HG03442 (cell line): ENCODE measurements around the gene DPH3.

Experiments used
- ATAC-seq: cut with Tn5 transposase; IDR thresholded peaks from one replicate; pipeline ENCODE4 v1.9.1; 2021; ENCODE audit warnings: mild to moderate bottlenecking, moderate library complexity; ENCODE audit not compliant: unreplicated experiment

DPH3 gene

DNA sequence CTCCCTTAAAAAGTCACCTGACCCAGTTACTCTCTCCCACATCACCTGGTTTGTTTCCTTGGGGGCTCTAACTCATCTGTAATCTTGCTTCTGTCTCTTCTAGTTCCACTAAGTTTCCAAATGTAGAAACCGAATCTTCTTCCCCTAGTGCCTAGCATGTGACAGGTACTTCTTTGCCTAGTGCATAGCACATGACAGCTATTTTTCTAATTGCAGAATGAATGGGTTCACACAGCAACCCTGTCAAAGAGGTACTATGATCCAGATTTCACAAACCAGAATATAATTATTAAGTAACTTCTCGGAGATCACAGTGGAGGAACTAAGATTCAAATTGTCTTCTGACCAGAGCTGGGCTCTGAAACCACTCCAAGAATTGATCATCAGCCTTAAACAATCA lies 7.4 kb downstream of the DPH3 start:
- no peak for ATAC-seq

DNA sequence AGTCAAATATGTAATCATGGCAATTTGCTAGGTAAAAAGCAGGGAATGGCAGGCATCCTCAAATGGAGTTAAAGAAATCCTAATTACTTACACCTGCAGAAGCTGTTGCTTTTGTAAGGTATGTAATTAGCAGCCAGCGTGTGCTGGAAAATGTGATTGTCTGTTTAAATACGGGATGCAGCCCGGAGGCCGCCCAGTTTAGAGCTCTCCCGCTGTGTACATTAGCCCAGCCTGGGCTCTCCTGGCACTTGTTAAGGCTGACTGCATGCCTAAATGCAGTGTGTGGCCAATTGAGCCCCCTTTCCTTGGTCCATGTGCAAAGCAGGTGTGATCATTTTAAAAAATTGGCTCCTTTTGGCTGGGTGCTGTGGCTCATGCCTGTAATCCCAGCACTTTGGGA lies 9.0 kb downstream of the DPH3 start:
- no peak for ATAC-seq

DNA sequence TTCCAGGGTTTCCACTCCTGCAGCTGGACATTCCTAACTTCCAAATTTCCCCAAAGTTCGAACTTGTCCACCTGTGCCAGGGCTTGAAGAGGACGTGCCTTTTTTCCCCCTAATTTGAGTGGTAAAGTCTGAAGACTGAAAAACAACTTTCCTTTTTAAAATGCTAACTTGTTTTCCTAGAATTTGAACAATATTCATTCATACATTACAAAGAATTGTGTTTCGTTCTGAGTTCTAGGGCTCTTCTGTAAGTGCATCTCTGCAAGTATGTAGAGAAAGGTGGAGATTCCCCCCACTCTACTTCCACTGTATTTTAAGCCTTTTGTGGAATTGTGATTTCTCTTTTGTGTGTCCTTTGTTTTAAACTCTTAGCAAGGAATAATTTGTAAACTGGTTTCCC lies 9.4 kb downstream of the DPH3 start:
- no peak for ATAC-seq

DNA sequence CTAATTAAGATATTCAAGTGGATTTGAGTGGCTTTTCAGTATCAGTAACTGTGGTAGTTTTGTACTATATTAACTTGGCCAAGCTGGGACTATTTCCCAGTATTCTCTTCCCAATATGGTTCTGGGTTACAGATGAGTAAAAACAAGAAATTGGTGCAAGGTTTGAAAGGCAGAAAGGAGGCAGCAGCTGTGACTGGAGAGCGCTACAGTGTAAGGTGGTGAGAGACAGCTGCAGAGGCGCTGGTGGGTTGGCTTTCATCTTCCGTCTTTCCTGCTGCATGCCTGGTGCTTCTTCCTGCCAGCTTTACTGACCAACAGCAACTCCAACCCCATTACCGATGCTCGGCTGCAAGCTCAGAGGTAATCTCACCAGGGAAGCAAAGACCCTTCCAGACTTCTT lies 9.8 kb downstream of the DPH3 start:
- no peak for ATAC-seq

DNA sequence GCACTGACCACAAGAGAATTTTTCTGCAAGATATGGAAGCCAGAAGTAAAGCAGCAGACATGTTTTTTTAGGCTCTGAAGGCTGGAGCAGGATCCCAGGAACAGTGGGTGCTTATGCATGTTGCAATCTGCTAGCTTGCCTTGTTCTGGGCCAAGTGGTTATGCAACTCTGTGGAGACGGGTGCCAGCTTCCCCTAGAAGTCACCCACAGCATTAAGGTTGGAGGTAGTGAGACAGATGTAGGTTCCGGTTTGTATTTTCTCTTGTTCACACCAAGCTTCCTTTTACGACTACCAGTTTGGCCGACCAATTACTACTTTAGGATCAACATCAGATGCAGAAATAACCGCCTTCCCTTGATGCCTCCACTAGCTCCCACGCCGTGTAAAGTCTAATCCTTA lies 11.1 kb downstream of the DPH3 start:
- no peak for ATAC-seq

DNA sequence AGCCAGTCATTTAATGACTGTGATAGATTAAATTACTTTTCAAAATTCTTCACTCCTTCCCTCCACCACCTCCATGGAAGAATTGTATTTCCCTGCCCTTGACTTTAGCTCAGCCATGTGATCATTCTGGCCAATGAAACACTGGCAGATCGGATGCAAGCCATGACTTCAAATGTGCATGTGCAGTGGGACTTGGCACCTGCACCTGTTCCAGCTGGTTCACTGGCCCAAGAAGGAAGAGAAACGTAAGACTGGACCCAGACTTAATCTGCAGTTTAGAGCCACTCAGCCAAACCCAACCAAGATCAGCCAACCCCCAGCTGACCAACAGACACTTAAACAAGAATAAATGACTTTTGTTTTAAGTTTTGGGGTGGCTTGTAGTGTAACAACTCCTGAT lies 11.8 kb downstream of the DPH3 start:
- ATAC-seq, result no peak

DNA sequence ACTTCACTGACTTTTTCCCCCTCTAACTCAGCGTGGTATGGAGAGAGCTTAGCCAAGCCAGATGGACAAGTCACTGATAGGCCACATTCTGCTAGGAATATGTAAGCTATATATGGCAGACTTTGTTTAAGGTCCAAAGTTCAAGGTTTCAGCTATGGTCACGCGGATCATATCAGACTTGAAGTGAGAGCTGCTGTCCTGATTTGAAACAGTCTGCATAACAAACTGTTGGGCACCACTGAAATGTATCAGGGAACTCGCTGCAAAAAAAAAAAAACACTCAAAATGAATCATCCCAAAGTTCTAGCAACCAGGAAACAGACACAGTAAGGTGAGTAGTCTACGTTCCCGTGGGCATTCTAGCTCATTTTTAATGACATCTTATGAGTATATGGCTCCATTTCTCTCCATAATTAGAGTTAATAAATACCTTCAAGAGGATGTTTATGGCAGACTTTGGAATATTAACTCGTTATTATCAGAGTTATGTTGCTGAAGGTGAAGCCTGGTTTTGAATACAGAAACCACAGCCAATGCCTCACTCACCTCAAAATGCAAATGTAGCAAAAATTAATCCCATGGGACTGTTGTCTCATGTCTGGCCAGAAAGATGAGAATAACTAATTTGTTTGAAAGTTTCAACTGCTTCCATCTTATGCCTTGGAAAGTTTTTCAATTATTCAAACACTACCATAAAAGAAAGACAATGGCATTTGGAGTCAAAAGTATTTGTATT lies 12.3 kb downstream of the DPH3 start:
- peak; percentile 28 for ATAC-seq

DNA sequence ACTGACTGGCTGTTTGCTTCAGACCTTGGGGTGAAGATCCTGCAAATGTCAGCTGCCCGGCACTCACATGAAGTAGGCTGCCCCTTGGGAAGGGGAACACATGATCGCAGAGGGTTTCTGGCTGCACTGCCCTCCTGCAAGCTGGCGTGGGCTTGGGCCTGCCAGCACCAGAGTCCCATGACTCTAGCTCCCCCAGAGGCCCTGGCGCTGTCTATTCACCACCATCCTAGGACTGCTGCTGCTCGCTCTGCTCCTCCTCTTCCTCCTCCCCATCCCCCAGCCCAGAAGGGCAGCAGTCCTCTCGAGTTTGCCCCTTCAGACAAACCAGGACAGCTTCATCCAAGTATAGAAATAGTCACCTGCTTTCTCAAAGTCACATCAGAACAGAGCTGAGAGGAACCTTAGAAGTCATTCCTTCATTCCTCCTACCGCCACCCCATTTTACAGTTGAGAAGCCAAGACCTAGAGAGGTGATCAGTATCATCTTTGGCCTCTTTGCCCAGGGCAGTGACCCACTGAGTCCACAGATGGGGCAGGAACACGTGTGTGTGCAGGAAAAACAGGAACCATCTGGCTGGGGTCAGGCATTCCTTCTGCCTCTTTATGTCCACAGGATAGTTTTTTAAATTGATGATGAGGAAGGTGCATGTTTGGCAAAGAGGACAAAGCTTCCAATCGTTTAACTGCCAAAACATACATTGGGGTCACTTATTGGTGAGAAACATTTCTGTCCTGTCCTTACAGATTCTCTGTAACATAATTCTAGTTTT lies 13.2 kb downstream of the DPH3 start:
- ATAC-seq, result no peak

DNA sequence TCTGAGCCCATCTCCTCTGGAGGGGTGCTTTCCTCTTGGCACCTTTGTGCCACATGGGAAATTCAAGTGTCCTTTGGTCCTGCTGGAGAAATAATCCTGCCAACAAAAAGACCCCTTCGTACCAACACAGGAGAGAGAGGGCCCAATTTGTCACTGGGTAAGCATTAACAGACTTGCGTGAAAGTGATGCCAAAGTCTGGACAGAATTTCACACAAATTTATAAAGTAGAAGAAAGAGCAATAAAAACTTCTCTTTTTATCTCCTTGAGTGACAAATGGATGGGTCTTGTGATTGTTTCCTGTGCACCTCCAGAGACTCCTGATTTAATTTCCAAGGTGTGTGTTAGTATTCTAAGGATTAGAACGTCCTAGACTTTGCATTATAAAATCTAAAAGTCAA lies 14.9 kb downstream of the DPH3 start:
- no peak for ATAC-seq

DNA sequence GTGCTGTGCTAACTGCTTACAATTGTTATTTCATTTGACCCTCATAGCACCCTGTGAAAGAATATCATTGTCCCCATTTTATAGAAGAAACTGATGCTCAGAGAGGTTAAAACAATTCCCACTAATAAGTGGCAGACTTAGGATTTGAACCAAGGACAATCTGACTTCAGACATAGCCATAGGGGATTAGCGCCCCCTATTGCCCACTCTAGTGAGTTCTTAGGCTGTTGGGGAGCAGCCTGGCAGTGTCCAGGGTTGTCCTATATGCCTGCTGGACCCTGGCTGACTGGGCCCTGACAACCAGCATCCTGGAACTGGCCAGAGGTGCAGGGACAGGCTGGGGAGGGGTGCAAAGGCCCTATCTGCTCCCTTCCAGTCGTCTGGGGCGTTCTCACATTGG lies 15.4 kb downstream of the DPH3 start:
- no peak for ATAC-seq

DNA sequence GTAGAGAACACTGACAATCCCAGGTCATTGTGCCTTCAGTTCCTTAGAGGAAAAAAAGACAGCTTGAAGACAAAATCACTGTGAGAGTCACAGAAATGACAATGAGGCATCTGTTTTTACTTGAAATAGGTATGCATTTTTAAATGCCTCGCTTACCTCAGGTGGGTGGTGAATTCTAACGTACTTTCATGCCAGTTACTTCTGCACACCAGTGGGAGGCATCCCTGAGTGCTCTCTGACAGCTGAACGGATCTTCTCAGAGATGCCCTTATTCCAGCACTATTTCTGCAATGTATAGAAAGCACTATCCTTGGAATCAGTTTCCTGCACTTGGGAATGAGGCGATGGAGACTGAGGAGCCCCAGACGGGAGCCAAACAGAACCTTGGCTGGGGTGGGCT lies 16.2 kb downstream of the DPH3 start:
- ATAC-seq, result no peak

DNA sequence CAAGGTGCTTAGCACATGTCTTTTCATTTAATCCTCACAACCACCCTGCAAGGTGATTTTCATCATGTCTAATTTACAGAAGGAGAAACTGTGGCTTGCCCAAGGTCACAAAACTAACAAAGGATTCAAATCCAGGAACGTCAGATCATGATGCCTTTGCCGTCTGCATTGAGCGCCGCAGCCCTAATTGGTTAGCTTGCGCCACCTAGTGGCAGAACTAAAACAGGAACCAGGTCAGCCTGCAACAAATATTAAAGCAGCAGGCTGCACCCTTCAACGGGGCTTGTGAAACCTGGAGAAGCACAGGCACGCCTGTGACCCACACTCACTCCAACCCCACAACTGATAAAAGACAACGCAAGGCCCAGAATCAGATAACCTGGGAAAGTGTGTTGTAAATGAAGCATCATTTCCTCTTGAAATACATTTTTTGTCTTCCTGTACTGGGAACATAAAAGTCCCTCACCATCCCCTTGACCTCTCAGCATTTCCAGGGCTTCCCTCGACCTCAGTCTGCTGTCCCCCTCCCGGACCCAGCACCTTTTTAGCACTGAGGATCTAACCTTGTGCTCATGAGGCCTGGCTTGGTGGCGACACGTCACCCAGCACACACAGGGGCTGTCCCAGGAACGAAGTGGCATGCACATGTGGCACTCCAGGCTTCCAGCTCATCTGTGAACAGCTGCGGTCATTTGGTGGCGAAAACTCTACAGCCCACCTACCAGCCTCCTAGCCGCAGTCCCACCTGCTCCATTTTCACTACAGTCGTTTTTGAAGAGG lies 17.3 kb downstream of the DPH3 start:
- peak; percentile 76 for ATAC-seq

DNA sequence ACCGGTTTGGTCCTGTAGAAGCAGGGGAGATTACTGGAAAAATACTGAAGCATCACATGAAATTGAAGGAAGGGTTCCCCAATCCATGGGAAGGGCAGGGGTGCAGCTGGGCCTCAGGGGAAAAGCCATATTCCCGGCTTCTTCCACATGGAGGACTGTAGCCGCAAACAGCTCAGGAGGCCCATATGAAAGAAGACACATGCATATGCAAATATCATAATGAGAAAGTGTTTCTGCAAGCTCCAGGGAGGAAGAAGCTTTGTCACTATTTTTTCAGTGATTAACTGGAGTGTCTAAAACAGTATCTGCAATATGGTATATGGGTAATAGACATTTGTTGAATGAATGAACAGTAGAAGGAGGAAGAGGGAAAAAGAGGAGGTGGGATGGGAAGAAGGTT lies 19.1 kb downstream of the DPH3 start:
- ATAC-seq, result no peak

DNA sequence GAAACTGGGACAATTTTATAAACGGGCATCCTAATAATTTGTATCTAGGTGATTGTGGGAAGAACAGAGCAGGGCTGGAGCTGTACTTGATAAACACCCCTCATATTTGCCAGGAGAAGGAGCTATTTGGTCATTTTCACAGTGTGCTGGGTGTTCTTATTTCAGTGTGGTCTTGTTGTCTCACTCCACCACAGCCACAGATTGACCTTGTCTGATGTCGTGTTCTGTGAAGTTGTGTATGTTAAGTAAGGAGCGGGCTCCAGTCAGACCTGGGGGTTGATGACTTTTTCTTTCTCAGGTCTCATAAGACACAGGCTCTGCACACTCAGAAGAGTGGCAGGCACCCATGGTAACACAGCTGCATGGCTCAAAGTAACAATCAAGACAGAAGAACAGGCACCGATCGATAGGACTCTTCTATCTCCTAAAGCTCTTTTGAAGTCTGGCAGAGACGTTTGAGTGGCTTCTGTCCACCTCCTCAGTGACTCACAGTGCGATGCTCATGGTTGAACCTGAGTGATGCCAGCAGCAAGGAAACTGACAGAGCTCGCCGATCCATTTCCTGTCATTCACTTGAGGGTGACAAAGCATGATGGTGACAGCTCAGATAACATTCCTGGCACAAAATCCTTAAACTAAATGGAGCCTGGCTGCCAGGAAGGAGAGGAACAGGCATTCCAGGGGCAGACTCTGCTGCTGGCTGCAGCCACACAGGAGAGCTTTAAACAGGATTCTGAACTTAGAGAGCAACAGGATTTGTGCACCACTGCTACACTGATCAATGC lies 20.8 kb downstream of the DPH3 start:
- ATAC-seq, result no peak

DNA sequence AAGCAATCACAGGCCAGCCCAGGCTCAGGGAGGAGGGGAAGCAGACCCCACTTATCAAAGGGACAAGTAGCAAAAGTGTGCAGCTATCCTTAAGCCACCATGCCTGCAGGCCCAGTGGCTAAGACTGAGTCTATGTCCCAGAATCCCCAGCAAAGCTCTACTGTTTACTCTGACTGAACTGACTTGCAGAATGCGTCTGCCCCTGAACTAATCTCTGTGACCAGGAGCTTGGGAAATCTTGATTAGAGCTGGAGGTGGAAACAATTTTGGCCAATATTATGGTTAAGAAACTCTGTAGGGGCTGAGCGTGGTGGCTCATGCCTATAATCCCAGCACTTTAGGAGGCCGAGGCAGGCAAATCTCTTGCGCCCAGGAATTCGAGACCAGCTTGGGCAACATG lies 22.6 kb downstream of the DPH3 start:
- ATAC-seq, result no peak

DNA sequence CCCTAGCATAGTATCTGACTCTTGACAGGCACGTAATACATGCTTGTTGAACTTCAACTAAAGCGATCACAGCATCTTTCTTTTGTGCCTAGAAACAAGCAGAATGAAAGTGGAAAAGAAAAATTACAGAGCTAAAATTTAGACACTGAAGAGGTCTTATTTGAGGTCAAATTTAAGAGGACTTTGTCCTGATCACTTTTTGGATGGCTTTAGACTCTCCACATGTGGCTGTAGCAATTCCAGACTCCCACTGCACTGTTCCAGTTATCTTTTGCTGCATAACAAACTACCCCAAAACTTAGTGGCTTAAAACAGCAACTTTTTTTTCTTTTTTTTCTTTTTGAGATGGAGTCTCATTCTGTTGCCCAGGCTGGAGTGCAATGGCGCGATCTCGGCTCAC lies 23.5 kb downstream of the DPH3 start:
- ATAC-seq, result no peak

DNA sequence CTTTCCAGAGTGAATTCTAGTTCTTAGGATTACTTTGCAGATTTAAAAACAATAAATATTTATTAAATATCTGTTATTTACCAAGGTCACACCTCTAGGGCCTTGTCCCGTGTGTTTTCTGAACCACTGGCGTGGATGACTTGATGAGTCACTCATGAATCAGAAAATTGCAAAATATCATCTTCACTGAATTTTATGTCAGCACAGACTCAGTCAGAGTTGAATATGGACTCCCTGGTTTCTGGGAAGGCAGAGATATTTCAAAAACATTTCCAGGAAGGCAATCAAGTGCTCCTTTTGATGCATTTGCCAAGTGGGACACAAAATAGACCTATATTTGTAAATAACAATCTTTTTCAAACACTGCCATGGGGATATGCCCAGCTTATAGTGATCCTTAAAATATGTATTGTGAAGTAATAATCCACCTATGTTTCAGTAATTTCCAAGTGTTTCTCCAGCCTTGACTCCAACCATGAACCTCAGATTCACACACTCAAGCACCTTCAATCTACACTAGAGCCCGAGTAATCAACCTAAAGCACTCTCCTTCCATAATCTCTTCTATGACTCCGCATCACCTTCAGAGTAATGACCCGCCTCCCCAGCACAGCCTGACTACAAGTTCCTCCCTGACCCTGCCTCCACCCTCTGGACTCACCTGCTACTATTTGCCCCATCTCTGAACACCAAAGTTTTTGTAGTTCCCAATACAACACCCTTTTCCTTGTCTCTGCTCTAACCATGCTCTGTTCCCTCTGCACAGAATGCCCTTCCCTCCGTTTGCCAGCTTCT lies 24.3 kb downstream of the DPH3 start:
- no peak for ATAC-seq

DNA sequence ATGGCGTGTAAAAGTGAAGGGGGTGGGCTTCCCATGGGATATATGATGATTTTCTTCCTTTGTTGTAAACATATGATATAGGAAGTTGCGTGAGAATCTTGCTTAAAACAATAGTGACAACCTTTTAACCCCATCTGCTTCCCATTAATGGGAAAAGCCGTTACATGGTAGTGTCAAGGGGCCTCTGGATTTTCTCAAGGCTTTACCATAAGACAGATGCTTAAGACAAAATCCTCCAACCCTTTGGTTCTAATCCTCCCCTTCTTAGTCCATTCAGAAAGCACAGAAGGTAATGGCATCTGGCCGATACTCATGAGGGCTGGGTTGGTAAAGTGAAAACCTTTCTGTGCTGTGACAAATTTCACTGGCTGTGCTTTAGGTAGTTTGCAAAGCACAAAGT lies 25.0 kb downstream of the DPH3 start:
- ATAC-seq, result no peak

DNA sequence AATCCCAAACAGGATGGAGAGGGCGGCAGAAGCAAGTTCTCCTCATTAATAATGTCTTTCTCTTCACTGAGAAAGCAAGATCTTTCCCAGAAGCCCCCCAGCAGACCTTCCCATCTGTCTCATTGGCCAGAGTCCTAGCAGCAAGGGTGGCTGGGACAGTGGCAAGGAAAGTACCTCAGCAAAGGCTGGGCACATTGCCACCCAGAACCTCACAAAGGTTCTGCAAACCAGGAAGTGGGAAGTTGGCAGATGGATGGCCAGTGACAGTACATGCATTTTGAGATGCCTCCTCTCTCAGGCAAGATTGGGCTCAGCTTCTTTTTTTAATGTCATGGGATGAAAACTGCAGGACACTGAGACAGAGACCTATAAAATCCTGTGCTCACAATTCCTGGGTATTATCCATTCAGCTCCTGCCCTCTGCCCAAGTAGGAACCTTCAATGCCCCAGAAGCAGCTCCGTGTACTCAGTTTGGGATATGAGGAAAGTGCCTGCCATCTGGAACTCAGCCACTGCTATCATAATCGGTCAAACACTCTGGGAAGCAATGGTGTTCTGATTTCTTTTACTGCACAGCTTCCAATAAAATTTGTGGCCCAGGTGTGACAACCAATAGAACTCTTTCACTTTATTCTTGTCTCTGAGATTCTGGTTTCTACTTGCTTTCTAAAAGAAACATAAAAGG lies 25.5 kb downstream of the DPH3 start:
- no peak for ATAC-seq
